ENCODE results near the gene MTHFSD. TPM values are rescaled to one million over a fixed set of nuclear protein-coding genes. Genes with fewer than 3 reads are reported as not detected.

MTHFSD gene
- total and polyA plus RNA-seq, 12 donors, result 7.6 to 22.2 (median 17.6) TPM

DNA sequence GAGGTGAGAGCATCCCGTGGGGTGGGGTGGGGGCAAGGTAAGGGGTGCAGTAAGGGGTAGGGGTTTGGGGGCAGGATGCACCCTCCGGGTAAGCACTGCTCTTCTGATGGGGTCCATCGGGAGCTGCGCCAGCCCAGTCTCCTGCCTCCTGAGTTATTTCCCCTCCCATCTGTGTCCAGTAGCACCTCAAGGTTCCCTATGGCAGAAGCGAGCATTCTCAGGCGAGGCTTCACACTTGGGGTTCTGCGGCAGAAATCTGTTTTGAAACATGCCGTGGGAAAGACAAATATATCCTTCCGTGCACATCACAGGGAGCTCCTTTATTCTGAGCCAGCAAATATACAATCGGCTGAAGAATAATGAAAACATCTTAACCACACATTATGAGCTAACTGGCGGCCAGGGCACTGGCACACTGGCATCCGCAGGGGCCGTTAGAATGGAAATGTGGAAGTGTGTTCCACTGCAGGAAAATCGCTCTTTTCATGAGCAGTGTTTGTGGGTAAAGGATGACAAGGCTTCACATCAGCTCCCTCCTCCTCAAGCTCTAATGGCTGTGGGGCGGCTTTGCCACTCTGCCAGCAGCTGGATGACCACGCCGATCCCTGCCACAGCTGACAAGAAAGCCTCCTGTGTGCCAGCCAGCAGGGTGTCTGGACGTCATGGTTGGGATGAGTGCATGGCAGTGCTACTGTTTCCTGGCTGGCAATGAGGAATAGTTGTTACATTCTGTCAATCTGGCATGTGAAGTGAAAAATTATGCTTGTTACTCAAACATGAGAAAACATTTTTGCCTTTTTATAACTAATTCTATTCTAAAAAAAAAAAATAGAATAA is 20.0 kb downstream of the MTHFSD start:
- intact Hi-C loops (cut with DNase I), result no loop called here
- DNase-seq, result no peak

DNA sequence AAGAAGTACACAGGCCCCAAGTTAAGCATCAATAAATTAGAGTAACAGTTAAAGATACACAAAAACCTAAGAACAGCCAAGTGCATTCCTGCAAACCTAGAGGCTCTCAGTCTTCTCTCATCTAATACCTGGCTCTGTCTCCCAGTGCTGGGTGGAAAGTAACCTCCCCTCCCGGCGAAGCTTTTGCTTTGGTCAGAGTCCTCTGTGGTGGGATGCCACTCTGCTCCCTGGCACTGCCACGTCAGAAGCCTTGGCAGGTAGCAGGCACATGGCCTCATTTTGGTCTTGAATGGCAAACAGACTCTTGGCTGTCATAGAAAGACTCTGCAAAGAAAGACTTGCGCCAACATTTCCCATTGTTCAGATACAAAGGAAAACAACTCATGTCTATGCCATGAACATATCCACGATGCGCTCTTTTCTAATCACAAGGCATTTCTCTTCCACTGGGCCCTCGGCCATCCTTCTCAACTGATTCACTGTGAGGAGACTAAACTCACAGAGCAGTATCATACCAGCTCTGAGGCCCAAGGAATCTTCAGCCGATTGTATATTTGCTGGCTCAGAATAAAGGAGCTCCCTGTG is 21.2 kb downstream of the MTHFSD start:
- 90 to 96% (median 94%) methylated on average over 8 of the region's 8 CpGs for WGBS, 4 donors
- H3K9me3 ChIP-seq (replicated peaks in 1 of 3), result no peaks in the 10 kb centered on the region
- peaks cover 0 to 14% of the 10 kb centered on the region in 2 donors for H3K36me3 ChIP-seq (replicated peaks in 1 of 2)

More for the DNA sequence above, 20.0 kb downstream of the MTHFSD start:
- no peak overlapping the region for H3K27ac ChIP-seq
- H3K4me3 ChIP-seq, result no peak overlapping the region
- no peaks in the 10 kb centered on the region for H3K9me3 ChIP-seq (replicated peaks in 1 of 3)
- 87 to 89% (median 88%) methylated on average over 18 of the region's 18 CpGs for WGBS, 4 donors
- no peak for TF ChIP-seq POLR2A (IDR thresholded peaks at IDR 0.05)
- TF ChIP-seq, protein P1, sequence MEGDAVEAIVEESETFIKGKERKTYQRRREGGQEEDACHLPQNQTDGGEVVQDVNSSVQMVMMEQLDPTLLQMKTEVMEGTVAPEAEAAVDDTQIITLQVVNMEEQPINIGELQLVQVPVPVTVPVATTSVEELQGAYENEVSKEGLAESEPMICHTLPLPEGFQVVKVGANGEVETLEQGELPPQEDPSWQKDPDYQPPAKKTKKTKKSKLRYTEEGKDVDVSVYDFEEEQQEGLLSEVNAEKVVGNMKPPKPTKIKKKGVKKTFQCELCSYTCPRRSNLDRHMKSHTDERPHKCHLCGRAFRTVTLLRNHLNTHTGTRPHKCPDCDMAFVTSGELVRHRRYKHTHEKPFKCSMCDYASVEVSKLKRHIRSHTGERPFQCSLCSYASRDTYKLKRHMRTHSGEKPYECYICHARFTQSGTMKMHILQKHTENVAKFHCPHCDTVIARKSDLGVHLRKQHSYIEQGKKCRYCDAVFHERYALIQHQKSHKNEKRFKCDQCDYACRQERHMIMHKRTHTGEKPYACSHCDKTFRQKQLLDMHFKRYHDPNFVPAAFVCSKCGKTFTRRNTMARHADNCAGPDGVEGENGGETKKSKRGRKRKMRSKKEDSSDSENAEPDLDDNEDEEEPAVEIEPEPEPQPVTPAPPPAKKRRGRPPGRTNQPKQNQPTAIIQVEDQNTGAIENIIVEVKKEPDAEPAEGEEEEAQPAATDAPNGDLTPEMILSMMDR (IDR thresholded peaks at IDR 0.05), result no peak
- H3K4me1 ChIP-seq (replicated peaks in 1 of 2), result peaks cover 0 to 14% of the 10 kb centered on the region in 2 donors
- no peaks in the 10 kb centered on the region for H3K27me3 ChIP-seq
- H3K36me3 ChIP-seq (replicated peaks in 1 of 2), result peaks cover 0 to 26% of the 10 kb centered on the region in 2 donors

DNA sequence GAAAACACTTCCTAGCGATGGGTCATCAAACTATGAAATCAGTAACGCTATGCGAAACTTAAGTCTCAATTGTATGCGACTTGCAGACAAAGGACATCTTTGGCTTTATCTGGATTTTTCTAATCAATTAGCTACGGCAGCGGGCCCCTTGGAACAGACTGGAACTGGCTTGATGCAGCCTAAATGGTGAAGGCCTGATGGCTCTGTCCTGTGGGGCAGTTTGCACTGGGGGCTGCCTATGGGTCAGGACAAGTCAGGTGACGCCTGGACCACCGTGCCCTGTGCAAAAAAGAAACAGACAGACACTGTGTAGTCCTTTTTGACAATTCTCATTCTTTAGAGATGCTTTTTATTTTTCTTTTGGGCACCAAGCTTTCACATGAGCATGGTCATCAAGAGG is 22.0 kb downstream of the MTHFSD start:
- intact Hi-C loops (cut with DNase I), result no loop called here
- H3K4me3 ChIP-seq, result no peak overlapping the region
- H3K4me1 ChIP-seq (replicated peaks in 1 of 2), result peaks cover 0 to 23% of the 10 kb centered on the region in 2 donors
- no peaks in the 10 kb centered on the region for H3K27me3 ChIP-seq
- DNase-seq, result no peak
- H3K36me3 ChIP-seq (replicated peaks in 1 of 2), result peaks cover 0 to 6% of the 10 kb centered on the region in 2 donors
- H3K9me3 ChIP-seq (replicated peaks in 1 of 3), result no peaks in the 10 kb centered on the region
- H3K27ac ChIP-seq, result no peak overlapping the region
- 92 to 96% (median 95%) methylated on average over 8 of the region's 8 CpGs for WGBS, 4 donors
- TF ChIP-seq, protein P1 (IDR thresholded peaks at IDR 0.05), result no peak
- no peak for TF ChIP-seq POLR2A (IDR thresholded peaks at IDR 0.05)

More for the DNA sequence above, 21.2 kb downstream of the MTHFSD start:
- TF ChIP-seq, protein P1 (IDR thresholded peaks at IDR 0.05), result no peak
- no peak for TF ChIP-seq POLR2A (IDR thresholded peaks at IDR 0.05)
- Histone ChIP-seq H3K27ac (no peak overlapping the region), H3K4me3 (no peak overlapping the region), H3K4me1 (replicated peaks in 1 of 2) (peaks cover 0 to 21% of the 10 kb centered on the region in 2 donors), H3K27me3 (no peaks in the 10 kb centered on the region)
- intact Hi-C loops (cut with DNase I), result no loop called here
- DNase-seq, result no peak

DNA sequence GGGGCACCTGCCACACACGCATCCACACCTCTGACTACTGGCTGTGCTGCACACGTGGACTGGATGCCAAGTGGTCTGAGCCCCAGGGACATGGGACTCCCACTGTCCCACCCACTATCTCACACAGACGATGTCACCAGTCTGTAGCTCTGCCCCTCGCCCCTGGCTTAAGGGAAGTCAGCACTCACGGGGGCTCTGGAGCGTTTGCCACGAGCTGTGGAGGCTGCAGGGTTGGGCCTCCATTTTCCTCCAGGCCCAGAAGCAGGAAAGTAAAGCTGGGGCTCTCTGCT is 22.6 kb downstream of the MTHFSD start:
- Histone ChIP-seq H3K4me1 (replicated peaks in 1 of 2) (peaks cover 0 to 23% of the 10 kb centered on the region in 2 donors), H3K27ac (no peak overlapping the region), H3K27me3 (no peaks in the 10 kb centered on the region), H3K36me3 (replicated peaks in 1 of 2) (peaks cover 0 to under 1% of the 10 kb centered on the region in 2 donors), H3K4me3 (no peak overlapping the region), H3K9me3 (replicated peaks in 1 of 3) (no peaks in the 10 kb centered on the region)
- WGBS, 4 donors, result 95 to 96% (median 95%) methylated on average over 7 of the region's 7 CpGs; no CpG with 5 or more reads in 1 of the 4 donors
- TF ChIP-seq POLR2A (IDR thresholded peaks at IDR 0.05), result no peak
- TF ChIP-seq, protein P1 (IDR thresholded peaks at IDR 0.05), result no peak
- DNase-seq, result no peak
- intact Hi-C loops (cut with DNase I), result no loop called here
